ENCODE results near the gene KIRREL3. TPM values are rescaled to one million over a fixed set of nuclear protein-coding genes. Genes with fewer than 3 reads are reported as not detected.

KIRREL3 gene
- polyA plus RNA-seq, 2 of the 4 experiments (the other 2 are of a cell fraction): 3.0 to 11.0 TPM

GRCh38 chr11:126587541-126587940, 413.0 kb downstream of the KIRREL3 start (continued):
- TF ChIP-seq MAX (IDR thresholded peaks at IDR 0.05) (no peak), NR3C1 (IDR thresholded peaks at IDR 0.05) (no peak), HES2 (IDR thresholded peaks at IDR 0.05) (no peak)

- H3K9me3 ChIP-seq: no peaks in the 10 kb centered on the region
- WGBS (ENCODE audit: missing lambda C conversion rate): 39% methylated on average over 23 of the region's 23 CpGs
- DNase-seq (ENCODE audit: low read depth in 1 of 2, low spot score in 1 of 2) (peak; percentile 31 to 65), ATAC-seq (peak; percentile 72 to 85), FAIRE-seq (no peak)
- no peak overlapping the region for H3K4me3 ChIP-seq
- peak overlapping the region; percentile 76 for H3K4me2 ChIP-seq
- ChIA-PET CTCF (interaction anchor here (0.6 to 1.3 kb wide), 4 partner anchors 105 to 676 kb away, joined by 3 read pairs; no protein-coding TSS in a partner anchor), POLR2A (interaction anchor here (0.9 kb wide), 1 partner anchor 231 kb away, joined by 3 read pairs; no protein-coding TSS in a partner anchor)
- TF ChIP-seq CBX8 (IDR thresholded peaks at IDR 0.05): no peak
- TF ChIP-seq MAFK (IDR thresholded peaks at IDR 0.05; ENCODE audit: partially characterized antibody): no peak
- no peak for TF ChIP-seq HDAC2 (IDR thresholded peaks at IDR 0.05)
- no peak for TF ChIP-seq SMC3 (IDR thresholded peaks at IDR 0.05)
- TF ChIP-seq POLR2A (IDR thresholded peaks at IDR 0.05; ENCODE audit: low read length): no peak
- no peak for TF ChIP-seq SREBF2 (IDR thresholded peaks at IDR 0.05)
- TF ChIP-seq POLR2AphosphoS2 (conservative IDR thresholded peaks at IDR 0.05; ENCODE audit: low read length): no peak
- TF ChIP-seq, protein P1, sequence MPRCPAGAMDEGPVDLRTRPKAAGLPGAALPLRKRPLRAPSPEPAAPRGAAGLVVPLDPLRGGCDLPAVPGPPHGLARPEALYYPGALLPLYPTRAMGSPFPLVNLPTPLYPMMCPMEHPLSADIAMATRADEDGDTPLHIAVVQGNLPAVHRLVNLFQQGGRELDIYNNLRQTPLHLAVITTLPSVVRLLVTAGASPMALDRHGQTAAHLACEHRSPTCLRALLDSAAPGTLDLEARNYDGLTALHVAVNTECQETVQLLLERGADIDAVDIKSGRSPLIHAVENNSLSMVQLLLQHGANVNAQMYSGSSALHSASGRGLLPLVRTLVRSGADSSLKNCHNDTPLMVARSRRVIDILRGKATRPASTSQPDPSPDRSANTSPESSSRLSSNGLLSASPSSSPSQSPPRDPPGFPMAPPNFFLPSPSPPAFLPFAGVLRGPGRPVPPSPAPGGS (IDR thresholded peaks at IDR 0.05): no peak
- no peak for TF ChIP-seq GATA3 (IDR thresholded peaks at IDR 0.05; ENCODE audit: borderline replicate concordance)
- TF ChIP-seq CTCF (IDR thresholded peaks at IDR 0.05): no peak
- TF ChIP-seq HOXB5 (CRISPR knock-in tag; IDR thresholded peaks at IDR 0.05): no peak
- TF ChIP-seq MAX (IDR thresholded peaks at IDR 0.05): no peak
- no peak for TF ChIP-seq HES2 (IDR thresholded peaks at IDR 0.05)
- TF ChIP-seq MAZ (IDR thresholded peaks at IDR 0.05; ENCODE audit: borderline replicate concordance, low read depth, low read length): no peak
- TF ChIP-seq RARB (CRISPR knock-in tag; IDR thresholded peaks at IDR 0.05): no peak
- TF ChIP-seq ZFP36 (IDR thresholded peaks at IDR 0.05; ENCODE audit: borderline replicate concordance, partially characterized antibody): no peak
- TF ChIP-seq REST (IDR thresholded peaks at IDR 0.05): no peak
- H3K27ac ChIP-seq: peak overlapping the region; percentile 45 to 59; a peak in 5 of 6 replicates
- peaks cover 10% of the 10 kb centered on the region for H3K4me1 ChIP-seq
Observed at GRCh38 chr11:126585774-126586491, 414.6 kb downstream of the KIRREL3 start.

All from A549 (cell line).